ENCODE results near the gene TBC1D5.
"Not testable (repeated sequence)": the region's sequence is repeated elsewhere in the genome, so short reads cannot be mapped to it uniquely, and the experiment has no call there.

Gene TBC1D5

GRCh38 chr3:17648630-17649355 is 93.6 kb downstream of the TBC1D5 start:
- not testable (repeated sequence) for H3K4me3 ChIP-seq (ENCODE audit: low read depth, low read length)

DNA sequence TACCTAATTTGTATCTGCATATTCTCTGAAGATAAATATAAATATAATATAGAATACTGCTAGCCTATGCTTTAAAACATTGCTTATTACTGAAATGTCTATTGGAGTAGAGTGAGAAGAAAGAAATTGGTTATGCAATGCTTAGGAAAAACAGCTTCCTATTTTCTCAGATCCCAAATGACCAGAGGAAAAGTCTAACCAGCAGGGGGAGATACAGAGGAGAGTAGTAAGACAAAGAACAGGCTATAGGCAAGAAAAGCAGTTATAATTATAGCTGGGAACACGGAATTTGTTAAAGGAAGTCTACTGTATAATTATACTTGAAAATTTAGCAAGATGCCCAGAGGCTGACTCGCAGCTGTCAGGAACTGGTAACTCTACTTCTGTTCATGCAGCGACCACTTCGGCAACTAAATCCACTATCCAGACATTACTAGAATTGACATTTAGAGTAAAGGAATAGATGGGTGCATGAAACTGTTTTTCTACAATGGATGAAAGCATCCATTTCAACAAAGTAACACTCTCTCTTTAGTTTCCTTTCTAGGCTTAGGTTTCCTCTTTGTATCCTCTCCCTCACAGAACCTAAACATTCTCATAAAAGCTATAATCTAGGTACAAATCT is 97.2 kb downstream of the TBC1D5 start:
- no peak overlapping the region for H3K4me3 ChIP-seq (ENCODE audit: low read depth, low read length)

- no peak overlapping the region for H3K4me3 ChIP-seq (ENCODE audit: low read depth, low read length)
These were observed 98.7 kb downstream of the TBC1D5 start for GRCh38 chr3:17643691-17644090.

GRCh38 chr3:17642474-17642873 is 100.0 kb downstream of the TBC1D5 start:
- H3K4me3 ChIP-seq (ENCODE audit: low read depth, low read length), result no peak overlapping the region

GRCh38 chr3:17640466-17640865 is 102.0 kb downstream of the TBC1D5 start:
- no peak overlapping the region for H3K4me3 ChIP-seq (ENCODE audit: low read depth, low read length)

DNA sequence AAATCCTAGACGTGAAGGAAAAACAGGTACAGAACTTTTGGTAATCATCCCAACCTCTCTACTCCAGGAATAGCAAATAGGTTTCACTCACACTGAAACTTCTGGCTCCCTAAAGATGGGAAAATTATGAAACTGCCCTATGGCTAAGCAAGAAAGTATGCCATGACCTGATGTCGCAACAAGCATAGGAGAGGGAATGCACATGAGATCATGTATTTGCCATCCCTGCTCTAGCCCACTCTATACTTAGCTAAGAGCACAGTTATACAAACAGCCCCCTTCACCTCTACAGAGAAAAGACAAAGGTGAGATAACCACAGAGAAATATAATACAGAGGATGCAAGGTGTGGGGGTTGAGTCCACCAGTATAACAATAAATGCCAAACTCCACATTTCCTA is 102.7 kb downstream of the TBC1D5 start:
- H3K4me3 ChIP-seq (ENCODE audit: low read depth, low read length), result no peak overlapping the region

- no peak overlapping the region for H3K4me3 ChIP-seq (ENCODE audit: low read depth, low read length)
These were observed 103.2 kb downstream of the TBC1D5 start for GRCh38 chr3:17639257-17639656.

DNA sequence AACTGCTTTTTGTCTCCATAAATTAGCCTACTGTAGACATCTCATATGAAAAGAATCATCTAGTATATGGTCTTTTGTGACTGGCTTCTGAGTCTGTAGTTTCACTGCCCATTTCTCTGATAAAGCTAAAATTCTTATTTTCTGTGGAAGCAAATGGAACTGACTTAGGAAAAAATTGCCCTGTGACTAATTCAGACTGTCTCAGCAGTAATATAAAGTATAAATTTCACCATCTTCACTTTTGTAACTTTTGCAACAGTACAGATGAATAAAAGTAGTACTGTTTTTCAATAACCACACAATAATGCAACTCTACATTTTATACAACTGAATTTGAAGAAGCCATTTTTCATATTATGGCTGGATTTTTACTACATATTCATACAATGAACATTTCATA is 104.1 kb downstream of the TBC1D5 start:
- no peak overlapping the region for H3K4me3 ChIP-seq (ENCODE audit: low read depth, low read length)

DNA sequence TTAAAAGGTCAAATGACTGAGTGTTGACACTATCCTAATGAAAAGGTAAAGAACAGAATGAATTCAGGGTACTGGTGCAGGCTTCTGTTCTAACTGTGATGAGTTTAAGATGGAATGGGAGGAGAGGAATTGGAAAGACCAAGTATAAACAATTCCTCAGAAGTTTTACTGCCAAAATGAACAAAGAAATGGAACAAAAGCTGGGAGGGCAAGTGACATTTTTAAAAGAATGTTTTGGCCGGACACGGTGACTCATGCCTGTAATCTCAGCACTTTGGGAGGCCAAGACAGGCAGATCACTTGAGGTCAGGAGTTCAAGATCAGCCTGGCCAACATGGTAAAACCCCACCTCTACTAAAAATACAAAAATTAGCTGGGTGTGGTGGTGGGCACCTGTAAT is 106.8 kb downstream of the TBC1D5 start:
- not testable (repeated sequence) for H3K4me3 ChIP-seq (ENCODE audit: low read depth, low read length)

DNA sequence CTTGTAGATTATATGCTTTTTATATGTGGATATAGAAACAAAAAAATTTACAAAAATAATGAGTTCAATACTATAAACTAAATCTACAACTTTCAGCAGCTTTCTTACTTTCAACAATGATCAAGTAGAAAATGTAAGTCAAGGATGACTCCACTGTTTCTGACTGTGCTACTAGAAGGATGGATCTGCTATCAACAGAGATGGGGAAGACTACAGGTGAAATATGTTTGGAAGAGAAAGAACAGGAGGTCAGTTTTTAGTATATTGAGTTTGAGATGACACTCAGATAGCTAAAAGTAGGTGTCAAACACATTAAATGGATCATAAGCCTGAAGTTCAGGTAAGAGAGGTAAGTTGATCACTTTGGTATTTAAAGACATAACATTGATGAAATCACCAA is 107.5 kb downstream of the TBC1D5 start:
- no peak overlapping the region for H3K4me3 ChIP-seq (ENCODE audit: low read depth, low read length)

GRCh38 chr3:17634201-17634600 is 108.2 kb downstream of the TBC1D5 start:
- H3K4me3 ChIP-seq (ENCODE audit: low read depth, low read length), result no peak overlapping the region

- H3K4me3 ChIP-seq (ENCODE audit: low read depth, low read length), result no peak overlapping the region
These were observed 109.9 kb downstream of the TBC1D5 start for GRCh38 chr3:17632401-17633100.

DNA sequence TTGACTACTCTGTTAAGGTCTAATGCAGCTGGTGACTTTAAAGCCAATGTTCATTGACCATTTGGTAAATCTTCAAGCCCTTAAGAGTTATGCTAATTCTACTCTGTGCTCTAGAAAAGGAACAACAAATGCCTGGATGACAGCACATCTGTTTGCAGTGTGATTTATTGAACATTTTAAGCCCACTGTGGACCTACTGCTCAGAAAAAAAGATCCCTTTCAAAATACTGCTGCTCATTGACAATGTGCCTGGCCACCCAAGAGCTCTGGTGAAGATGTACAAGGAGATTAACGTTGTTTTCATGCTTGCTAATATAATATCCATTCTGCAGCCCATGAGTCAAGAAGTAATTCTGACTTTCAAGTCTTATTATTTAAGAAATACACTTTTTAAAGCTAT is 110.8 kb downstream of the TBC1D5 start:
- H3K4me3 ChIP-seq (ENCODE audit: low read depth, low read length), result no peak overlapping the region

DNA sequence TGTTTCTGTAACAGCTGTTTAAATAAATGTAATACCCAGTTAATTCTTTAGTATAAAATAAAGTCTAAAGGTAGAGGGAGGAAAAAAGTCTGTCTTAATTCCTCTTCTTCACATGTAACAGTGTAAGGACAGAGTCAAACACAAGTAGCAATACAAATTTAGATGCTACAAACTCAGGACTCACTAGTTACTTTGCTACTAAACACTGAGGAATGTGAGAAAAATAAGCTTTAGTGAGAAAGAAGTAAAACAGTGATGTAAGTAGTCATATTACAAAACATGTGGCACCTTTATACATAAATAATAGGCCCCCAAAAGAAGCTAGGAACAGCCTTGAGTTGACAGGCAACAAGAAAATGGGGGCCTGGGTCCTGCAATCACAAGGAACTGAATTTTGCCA is 113.0 kb downstream of the TBC1D5 start:
- no peak overlapping the region for H3K4me3 ChIP-seq (ENCODE audit: low read depth, low read length)

GRCh38 chr3:17626395-17626794 is 116.0 kb downstream of the TBC1D5 start:
- no peak overlapping the region for H3K4me3 ChIP-seq (ENCODE audit: low read depth, low read length)

DNA sequence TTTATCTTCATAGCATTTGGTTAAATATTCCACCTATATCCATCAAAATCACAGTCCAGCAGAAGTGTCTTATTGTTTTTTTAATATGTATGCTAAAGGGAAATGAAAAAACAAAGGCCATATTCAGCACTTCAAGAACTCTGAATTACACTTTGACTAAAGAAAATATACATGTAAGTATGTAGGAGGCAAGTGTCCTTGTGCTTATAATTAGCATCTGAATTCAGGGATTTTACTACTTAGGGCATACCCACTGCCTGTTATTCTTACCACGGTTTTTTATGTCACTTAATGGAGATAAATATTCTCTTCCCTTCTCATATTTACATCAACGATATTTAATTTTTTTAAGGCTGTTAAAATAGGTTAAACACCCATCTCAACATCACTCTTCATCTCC is 117.3 kb downstream of the TBC1D5 start:
- no peak overlapping the region for H3K4me3 ChIP-seq (ENCODE audit: low read depth, low read length)

GRCh38 chr3:17623464-17623863 is 119.0 kb downstream of the TBC1D5 start:
- H3K4me3 ChIP-seq (ENCODE audit: low read depth, low read length), result no peak overlapping the region

GRCh38 chr3:17619968-17620367 is 122.5 kb downstream of the TBC1D5 start:
- H3K4me3 ChIP-seq (ENCODE audit: low read depth, low read length), result no peak overlapping the region

DNA sequence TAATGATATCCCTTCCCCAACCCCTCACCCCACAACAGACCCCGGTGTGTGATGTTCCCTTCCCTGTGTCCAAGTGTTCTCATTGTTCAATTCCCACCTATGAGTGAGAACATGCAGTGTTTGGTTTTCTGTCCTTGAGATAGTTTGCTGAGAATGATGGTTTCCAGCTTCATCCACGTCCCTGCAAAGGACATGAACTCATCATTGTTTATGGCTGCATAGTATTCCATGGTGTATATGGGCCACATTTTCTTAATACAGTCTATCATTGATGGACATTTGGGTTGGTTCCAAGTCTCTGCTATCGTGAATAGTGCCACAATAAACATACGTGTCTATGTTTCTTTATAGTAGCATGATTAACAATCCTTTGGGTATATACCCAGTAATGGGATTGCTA is 129.4 kb downstream of the TBC1D5 start:
- not testable (repeated sequence) for H3K4me3 ChIP-seq (ENCODE audit: low read depth, low read length)

DNA sequence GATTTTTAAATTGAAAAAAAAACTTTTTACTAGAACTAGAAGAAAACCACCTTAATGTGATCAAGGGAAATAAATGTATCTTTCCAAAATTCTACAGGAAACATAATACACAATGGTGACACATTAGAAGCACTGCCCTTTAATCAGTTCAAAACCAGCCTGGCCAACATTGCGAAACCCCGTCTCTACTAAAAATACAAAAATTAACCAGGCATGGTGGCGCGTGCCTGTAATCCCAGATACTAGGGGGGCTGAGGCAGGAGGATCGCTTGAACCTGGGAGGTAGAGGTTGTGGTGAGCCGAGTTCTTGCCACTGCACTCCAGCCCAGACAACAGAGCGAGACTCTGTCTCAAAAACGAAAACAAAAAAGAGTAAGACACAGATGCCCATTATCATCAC is 134.5 kb downstream of the TBC1D5 start:
- H3K4me3 ChIP-seq (ENCODE audit: low read depth, low read length), result no peak overlapping the region

GRCh38 chr3:17605934-17606333 is 136.5 kb downstream of the TBC1D5 start:
- no peak overlapping the region for H3K4me3 ChIP-seq (ENCODE audit: low read depth, low read length)

DNA sequence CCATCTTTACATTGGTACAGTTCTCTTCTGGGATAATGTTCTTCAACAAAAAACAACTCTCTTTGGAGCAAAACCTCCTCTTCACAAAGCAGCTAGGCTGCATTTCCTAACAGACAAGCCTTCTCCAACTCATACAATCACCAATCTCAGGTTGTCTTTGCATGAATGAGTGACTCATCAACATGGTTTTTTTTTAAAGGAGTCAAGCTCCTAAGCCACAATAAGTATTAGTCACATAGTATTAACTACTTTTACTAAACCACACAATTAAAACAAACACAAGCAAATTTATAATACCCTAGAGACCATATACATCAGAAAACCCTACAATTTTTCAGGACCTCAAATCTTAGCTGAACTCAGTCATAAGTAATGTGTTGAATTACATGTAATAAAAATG is 137.4 kb downstream of the TBC1D5 start:
- no peak overlapping the region for H3K4me3 ChIP-seq (ENCODE audit: low read depth, low read length)
